ENCODE data around the gene MORN4.

Gene MORN4

DNA sequence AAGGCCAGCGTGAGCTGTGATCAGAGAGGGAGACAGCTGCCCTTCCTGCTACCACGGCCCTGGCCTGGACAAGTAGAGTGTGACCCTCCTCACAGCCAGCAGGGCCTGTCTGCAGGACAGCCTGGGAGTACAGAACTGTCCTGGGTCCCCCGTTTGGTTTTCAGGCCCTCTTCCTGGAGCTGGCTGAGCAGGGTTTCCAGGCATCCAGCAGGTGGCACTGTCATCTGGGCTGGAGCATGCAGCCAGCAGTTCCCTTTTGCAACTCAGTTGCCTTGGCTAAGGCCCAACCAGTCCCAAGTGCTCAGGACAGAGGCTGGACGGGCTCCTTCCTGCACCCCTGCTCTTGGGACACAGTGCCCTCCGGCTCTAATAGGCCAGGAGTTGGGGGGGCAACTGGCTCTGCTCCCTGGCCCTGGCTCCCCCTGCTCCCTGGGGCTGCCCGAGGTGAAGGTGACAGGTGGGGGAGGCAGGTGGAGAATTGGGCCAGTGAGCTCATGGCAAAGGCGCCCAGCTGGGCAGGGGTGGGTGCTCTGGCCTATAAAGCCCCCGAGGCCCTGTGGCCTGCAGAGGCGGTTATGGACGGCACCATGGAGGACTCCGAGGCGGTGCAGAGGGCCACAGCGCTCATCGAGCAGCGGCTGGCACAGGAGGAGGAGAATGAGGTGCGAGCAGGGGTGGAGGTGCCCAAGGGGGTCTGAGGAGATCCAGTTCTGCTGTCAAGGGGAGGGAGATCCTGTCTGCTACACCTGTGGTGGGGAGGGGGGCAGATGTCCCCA lies 60.9 kb downstream of the MORN4 start, which contains the start of gene ANKRD2:
TSS of gene ANKRD2 (plus strand) at position 566 of the 776 bp plus-strand sequence. CDS start at position 576, 10 bp downstream.
- peak; percentile 70 for DNase-seq

DNA sequence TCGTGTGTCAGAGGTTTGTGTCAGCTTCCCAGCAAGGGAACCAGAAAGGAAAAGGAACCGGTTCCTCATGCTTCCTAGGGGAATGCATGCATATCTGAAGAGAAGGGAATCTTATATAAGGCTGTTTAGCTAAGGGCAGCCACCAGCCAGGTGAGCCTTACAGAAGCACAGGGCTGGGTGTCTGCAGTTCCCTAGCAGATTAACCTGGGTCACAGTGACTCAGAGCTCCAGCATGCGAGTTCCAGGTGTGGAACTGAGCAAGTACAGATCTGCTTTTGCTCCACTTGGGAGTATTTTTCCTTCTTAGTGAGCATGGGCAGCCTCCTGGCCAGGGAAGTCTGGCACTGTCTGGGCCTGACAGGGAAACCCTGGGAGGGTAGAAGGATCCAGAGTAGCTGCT lies 61.7 kb downstream of the MORN4 start:
- no peak for DNase-seq

DNA sequence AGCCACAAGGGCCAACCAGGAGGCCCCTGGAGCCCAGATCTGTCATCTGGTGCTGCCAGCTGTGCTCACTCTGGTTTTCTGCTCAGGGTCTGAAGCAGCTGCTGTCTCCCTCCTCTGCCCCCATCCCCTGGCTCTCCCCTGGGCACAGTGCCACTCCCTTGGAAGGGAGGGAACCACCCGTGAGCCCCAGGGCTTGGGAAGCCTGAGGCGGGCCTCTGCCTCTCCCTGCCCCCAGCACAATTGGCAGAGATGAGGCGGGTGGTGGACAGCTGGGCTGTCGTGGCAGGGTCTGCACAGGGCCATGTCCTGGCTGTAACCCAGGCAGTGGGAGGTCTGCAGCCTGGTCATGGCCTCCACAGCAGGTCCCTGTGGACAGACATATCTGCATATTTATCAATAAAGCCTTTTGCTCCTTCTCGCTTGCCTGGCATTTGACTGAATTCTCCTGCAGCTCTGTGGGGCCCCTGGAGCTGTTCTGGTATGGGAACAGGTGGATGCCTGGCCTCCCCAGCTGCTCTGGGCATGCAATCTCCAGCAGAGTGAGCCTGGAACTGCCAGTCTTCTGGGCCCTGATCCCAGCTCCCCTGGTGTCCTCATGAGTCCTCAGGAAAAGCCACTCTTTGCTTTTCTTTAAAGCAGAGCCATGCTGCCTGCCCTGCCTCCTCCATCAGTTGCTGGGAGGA lies 62.4 kb downstream of the MORN4 start:
- no peak for DNase-seq

DNA sequence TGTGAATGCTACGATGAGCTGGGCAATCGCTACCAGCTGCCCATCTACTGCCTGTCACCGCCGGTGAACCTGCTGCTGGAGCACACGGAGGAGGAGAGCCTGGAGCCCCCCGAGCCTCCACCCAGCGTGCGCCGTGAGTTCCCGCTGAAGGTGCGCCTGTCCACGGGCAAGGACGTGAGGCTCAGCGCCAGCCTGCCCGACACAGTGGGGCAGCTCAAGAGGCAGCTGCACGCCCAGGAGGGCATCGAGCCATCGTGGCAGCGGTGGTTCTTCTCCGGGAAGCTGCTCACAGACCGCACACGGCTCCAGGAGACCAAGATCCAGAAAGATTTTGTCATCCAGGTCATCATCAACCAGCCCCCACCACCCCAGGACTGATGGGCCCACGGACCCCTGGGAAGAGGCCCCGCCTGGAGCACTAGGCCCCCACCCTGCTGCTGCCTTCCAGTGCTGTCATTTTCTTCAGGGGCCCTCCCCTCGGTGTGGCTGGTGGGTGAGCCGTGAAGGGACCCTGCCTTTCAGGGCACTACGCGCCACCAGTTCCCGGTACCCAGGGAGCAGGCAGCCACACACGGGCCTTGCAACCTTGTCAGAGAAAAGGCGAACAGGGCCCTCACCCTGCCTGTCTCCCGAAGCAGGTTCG lies 63.0 kb downstream of the MORN4 start:
- DNase-seq: no peak

DNA sequence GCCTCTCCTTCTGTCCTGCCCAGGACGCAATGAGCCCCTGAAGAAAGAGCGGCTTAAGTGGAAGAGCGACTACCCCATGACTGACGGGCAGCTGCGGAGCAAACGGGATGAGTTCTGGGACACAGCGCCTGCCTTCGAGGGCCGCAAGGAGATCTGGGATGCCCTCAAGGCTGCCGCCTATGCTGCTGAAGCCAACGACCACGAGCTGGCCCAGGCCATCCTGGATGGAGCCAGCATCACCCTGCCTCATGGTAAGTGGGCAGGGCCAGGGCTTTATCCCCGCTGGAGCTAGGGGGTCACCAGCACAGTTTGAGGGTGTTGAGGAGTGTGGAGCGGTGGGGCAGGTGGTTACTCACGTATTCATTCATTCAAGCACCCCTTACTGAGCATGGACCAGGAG lies 65.4 kb downstream of the MORN4 start:
- no peak for DNase-seq

DNA sequence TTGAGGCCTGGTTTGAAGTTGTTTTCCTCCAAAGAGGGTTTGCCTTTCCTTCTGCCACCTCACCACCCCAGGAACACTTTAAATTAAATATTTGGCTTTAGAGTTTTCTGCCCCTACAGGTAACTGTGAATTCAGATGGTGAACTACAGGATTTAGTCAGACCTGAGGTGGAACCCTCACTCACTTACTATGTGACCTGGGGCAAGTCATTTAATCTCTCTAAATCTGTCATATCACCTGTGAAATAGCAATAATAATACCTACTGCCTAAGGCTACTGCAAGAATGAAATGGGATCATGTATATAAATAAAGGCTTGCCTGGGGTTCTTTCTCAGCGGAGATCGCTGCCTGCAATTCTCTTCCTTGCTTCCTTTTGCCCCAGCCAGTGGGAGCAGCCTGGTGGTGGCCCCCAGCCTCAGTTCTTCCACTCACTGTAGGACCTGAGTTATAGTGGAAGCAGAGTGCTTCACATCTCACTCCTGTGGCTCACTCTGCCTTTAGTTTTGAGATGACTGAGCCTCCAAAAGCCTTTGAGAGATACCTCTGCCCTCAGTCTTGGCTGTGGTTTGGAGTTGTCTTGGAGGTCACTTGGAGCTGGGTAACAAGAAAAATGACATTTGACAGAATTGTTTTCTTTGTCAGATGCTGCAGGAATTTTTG lies 66.8 kb downstream of the MORN4 start:
- no peak for DNase-seq

DNA sequence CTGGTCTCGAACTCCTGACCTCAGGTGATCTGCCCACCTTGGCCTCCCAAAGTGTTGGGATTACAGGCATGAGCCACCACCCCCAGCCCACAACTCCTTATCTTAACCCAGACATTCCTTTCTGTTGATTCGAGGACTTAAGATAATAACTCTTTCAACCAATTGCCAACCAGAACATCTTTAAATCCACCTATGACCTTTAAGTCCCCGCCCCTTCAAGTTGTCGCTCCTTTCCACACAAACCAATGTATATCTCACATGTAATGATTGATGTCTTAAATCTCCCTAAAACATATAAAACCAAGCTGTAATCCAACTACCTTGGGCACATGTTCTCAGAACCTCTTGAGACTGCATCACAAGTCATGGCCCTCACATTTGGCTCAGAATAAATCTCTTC lies 68.5 kb downstream of the MORN4 start:
- DNase-seq: no peak

All from inflammatory macrophage treated with lipopolysaccharide for 4 hours (primary cell).